Esophagus muscularis mucosa (tissue), 3 donors: ENCODE data around the gene ANO10.

Source experiments
- CTCF ChIP-seq, 3 experiments: fragments of 200-600 bp in 2 of 3; fragments of 450-650 bp in 1 of 3; sonication (generic) in 2 of 3; IDR thresholded peaks; one replicate each; pipeline ENCODE4 v1.5.1; 2017 to 2019; ENCODE audit warnings: antibody characterized with exemption in 3 of 3, mild to moderate bottlenecking in 2 of 3, moderate library complexity in 1 of 3
- EP300 ChIP-seq: sonication (generic); formaldehyde crosslinking; IDR thresholded peaks from one replicate; pipeline ENCODE4 v1.6.1; 2017; ENCODE audit warnings: antibody characterized with exemption

- no peak for TF ChIP-seq CTCF (IDR thresholded peaks at IDR 0.05)
- no peak for TF ChIP-seq EP300
These were observed 196.0 kb downstream of the ANO10 start for GRCh38 chr3:43425829-43426228.
